GM12873 (cell line): ENCODE measurements around the gene PLPPR2.

Experiments
- CTCF ChIP-seq: IDR thresholded peaks from 2 replicates; pipeline ENCODE4 v1.5.1; 2012; ENCODE audit warnings: low read depth, mild to moderate bottlenecking, moderate library complexity, low read length, control low read depth; ENCODE audit not compliant: insufficient read depth; ENCODE audit errors: missing control alignments

Gene PLPPR2

GRCh38 chr19:11373166-11373884 lies 18.1 kb downstream of the PLPPR2 start:
- TF ChIP-seq CTCF: no peak

- no peak for TF ChIP-seq CTCF
Observed at GRCh38 chr19:11373885-11374432, 18.7 kb downstream of the PLPPR2 start.

- no peak for TF ChIP-seq CTCF
Observed at GRCh38 chr19:11374433-11375142, 19.4 kb downstream of the PLPPR2 start, which contains the start of gene SWSAP1. Gene SWSAP1 (plus strand): TSS chr19:11374666. CDS start chr19:11374681, 15 bp downstream.

GRCh38 chr19:11375143-11375948 lies 20.1 kb downstream of the PLPPR2 start:
- no peak for TF ChIP-seq CTCF

- no peak for TF ChIP-seq CTCF
Observed at GRCh38 chr19:11377237-11377636, 22.0 kb downstream of the PLPPR2 start.

GRCh38 chr19:11377756-11378155 lies 22.5 kb downstream of the PLPPR2 start:
- TF ChIP-seq CTCF: no peak
